Measurements from ENCODE around the gene TMC2. TPM values are rescaled to one million over a fixed set of nuclear protein-coding genes. Genes with fewer than 3 reads are reported as not detected.

TMC2 gene
- total and polyA plus RNA-seq, 2 of the 8 experiments (the other 6 are each of a cell fraction or from before 2014, with no cell fraction given), result not detected

GRCh38 chr20:2690213-2690612 is 153.8 kb downstream of the TMC2 start (continued):
- TF ChIP-seq CHD2 (IDR thresholded peaks at IDR 0.05; ENCODE audit: low read length) (no peak), TBP (IDR thresholded peaks at IDR 0.05; ENCODE audit: low read depth, low read length) (no peak), E2F6 (IDR thresholded peaks at IDR 0.05) (no peak), TAF7 (optimal IDR thresholded peaks at IDR 0.05; ENCODE audit: borderline replicate concordance, low read depth, low read length) (no peak)

Data from H1 (cell line).